Dermis microvascular lymphatic vessel endothelial cell (primary cell): ENCODE measurements around the gene SHC2. TPM values are rescaled to one million over a fixed set of nuclear protein-coding genes. Genes with fewer than 3 reads are reported as not detected.
"Not testable (repeated sequence)": the region's sequence is repeated elsewhere in the genome, so short reads cannot be mapped to it uniquely, and the experiment has no call there.

Experiments
- DNase-seq, 2 donors: peaks; one replicate each; pipeline versions ENCODE4 v3.0.0 to v3.0.0-alpha.2; 2010; ENCODE audit warnings: low read depth in 2 of 2
- total RNA-seq: library from RNA; depleted of rRNA; stranded (reverse); fragments of >200 nt; gene quantifications from 2 replicates; pipeline ENCODE4 v1.2.1, GENCODE V29; 2014

The SHC2 gene
- total RNA-seq, 1 donor from 2014 or later, result 7.6 TPM

DNA sequence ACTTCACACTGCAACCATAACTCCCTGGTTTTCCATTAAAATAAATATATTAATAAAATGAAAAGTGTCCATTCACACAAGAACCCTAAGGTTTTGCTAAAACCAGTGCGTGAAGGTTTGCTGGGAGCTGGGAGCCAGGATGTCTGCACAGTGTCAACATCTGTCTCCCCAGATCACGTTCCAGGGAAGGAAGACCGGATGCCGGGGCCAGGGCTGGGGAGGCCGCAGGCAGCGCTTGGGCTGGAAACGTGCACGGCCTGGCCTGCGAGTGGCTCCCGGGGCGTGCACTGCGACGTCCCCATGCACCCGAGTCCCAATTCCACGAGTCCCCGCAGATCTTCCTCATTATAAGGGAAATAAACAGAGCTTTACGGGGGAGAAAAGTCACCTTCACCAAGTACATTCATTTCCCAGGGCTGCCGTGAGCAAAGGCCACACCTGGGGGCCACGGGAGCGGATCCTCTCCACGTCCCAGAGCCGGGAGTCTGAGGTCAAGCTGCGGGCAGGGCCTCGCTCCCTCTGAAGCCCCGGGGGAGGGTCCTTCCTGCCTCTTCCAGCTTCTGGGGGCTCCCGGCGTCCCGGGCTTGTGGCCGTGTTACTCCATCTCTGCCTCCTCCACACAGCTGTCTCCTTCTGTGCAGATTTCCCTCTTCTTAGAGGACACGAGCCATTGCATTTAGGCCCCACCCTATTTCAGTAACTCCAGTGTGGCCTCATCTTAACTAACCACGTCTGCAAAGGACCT, 12.8 kb downstream of the SHC2 start:
- DNase-seq, result no peak

- DNase-seq, result peak in 1 of 2 donors; percentile 17
Measured at GRCh38 chr19:447064-447426, 13.8 kb downstream of the SHC2 start.

- no peak for DNase-seq
Measured at GRCh38 chr19:444677-445210, 16.1 kb downstream of the SHC2 start.

GRCh38 chr19:443005-443404, 17.8 kb downstream of the SHC2 start:
- DNase-seq, result no peak

DNA sequence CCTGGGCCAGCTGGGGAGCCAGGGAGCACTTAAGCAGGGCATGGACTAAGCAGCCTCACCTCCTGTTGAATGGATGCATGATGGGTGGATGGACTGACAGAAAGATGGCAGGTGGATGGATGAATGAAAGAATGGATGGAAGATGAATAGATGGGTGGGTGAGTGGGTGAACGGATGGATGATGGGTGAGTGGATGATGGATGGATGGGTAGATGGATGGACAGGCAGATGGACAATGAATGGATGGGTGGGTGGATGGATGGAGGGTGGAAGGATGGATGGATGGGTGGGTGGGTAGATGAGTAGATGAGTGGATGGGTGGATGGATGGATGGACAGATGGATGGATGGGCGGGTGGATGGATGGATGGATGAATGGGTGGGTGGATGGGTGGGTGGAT, 18.7 kb downstream of the SHC2 start:
- no peak for DNase-seq

- peak; percentile 57 to 67 for DNase-seq
Measured at GRCh38 chr19:441213-441836, 19.5 kb downstream of the SHC2 start.

DNA sequence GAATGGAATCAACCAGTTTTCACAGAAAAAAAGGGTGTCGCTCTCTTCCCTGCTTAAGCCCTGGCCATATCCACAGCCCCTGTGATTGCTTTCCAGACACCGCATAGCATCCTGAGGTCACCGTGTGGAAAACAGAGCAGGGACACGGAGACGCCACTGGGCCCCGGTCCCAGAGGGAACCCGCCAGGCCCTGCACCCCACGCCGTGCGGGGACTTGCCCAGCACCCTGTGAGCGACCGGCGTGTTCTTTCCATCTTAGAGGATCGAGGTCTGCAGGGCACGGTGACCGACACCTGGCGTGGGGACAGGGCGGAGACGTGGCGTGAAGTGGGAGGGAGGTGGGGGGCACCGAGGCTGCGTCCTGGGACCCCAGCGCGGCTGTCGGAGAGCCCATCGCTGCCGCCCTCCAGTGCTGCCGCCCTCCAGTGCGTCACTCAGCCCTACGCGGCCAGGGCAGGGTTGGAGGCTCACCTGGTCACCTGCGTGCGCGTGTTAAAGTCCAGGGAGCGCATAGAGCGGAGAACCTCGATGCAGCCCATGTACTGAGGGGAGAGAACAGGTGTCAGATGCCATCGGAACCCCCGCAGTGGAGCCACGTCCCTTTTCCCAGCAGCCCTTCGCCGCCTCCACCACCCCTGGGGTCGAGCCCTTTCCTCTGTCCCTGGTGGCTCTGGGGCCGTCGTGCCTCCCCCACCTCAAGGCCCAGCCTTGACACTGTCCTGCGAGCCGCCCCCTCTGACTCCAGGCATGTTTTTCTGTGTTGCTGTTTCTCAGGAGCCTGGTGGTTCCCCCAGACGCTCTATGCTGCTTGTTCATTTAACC, 20.2 kb downstream of the SHC2 start:
- DNase-seq, result no peak

DNA sequence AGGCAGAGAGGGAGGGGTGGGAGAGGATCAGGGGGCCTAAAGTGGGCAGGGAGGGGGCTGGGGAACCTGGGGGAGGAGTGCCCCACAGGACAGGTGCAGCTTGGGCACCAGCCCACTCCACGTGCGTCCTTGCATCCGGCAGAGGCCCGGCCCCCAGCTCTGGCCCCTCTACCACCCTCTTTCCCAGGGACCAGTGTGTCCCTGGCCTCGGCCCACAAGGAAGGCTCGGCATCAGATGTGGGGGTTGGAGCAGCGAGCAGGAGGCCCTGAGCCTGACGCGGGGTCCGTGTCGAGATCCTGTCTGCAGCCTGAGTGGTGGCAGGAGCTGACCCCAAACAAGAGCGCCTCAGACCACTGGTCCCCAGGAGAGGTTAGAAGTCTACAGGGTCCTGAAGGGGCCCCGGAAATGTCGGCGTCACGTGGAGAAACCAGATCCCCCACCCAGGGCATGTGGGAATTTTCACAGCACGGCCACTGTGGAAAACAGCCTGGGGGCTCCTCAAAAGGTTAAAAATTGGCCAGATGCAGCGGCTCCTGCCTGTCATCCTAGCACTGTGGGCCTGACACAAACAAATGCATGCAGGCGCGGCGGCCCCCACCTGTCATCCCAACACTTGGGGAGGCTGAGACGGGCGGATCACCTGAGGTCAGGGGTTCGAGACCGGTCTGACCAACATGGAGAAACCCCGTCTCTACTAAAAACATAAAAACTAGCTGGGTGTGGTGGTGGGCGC, 21.5 kb downstream of the SHC2 start:
- DNase-seq, result no peak

- DNase-seq, result no peak
Measured at GRCh38 chr19:438416-438958, 22.3 kb downstream of the SHC2 start.

DNA sequence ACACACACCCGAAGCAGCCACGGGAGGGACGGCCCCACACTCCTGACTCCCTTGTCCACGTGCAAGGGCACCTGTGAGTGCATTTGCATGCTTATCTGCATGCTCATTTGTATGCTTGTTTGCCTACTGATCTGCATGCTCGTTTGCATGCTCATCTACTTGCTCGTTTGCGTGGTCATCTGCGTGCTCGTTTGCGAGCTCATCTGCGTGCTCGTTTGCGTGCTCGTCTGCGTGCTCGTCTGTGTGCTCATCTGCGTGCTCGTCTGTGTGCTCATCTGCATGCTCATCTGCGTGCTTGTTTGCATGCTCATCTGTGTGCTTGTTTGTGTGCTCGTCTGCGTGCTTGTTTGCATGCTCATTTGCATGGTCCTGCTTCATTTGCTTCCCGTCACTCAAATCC, 23.8 kb downstream of the SHC2 start:
- DNase-seq, result no peak

GRCh38 chr19:436413-436950, 24.4 kb downstream of the SHC2 start:
- DNase-seq, result no peak

- no peak for DNase-seq
Measured at GRCh38 chr19:435707-436412, 25.0 kb downstream of the SHC2 start.

DNA sequence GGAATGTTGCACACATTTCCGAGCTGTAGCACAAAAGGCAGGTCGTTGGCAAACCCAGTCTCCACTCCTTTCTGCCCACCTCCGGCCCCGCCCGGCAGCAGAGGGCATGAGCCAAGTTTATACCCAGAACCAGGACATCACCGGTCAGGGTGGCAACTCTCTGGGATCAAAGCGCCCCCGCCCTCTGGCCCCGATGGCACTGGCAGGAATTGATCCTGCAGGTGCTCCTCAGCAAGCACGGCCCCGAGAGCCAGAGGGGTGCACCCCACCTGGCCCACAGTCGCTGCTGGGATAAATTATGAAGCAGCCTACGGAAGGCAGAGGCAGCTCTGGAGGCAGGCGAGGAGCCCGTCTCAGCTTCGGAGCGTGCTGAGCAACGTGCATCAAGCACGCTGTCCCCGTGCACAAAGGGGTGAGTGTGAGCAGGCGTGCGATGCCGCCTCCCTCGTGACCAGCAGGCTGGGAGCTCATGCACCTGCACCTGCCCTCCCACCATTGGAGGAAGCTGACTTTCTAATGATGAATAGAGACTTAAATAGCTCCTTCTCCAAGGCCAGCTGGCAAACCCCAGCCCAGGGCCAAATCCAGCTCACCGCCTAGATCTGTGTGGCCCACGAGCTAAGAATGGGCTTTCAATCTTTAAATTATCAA, 25.7 kb downstream of the SHC2 start:
- DNase-seq, result no peak

DNA sequence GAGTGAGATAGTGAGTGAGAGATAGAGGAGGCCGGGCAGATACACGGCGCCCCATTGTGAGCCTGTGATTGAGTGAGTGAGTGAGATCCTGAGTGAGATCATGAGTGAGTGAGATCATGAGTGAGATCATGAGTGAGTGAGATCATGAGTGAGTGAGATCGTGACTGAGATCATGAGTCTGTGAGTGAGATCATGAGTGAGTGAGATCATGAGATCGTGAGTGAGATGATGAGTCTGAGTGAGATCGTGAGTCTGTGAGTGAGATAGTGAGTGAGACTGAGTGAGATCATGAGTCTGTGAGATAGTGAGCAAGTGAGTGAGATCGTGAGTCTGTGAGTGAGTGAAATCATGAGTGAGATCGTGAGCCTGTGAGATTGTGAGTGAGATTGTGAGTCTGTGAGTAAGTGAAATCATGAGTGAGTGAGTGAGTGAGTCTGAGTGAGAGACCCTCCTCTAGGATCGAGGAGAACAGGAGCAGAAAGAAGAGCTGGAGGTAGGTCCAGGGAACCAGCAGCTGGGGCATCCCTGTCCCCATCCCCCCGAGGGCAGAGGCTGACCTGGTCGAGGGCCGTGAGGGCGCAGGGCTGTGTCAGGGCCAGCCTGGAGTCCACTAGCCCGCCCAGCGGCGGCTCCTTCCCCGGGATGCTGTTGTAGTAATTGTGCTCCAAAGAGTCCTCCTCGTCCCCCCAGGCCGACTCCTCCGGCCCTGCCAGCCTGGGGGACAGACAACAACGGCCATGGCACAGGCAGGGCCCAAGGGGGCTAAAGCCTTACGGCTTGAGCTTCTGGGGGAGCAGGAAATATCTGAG, 26.5 kb downstream of the SHC2 start:
- DNase-seq, result no peak

- DNase-seq, result no peak
Measured at GRCh38 chr19:430701-431100, 30.1 kb downstream of the SHC2 start.

DNA sequence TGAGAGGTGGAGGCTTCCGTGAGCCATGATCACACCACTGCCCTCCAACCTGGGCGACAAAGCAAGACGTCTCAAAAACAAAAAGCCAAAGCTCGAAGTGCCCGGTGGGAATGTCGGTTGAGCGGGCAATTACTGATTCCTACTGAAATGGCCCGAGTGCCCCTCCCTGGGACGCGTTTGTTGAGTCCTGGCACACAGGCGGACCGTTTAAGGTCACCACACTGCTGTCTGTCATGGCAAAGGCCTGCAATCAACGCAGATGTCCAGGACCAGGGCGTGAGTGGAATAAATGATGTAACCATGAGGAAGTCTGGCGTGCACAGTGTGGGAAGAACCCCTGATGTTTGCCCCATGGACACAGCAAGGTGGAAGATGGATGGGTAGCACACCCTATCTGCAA, 32.7 kb downstream of the SHC2 start:
- peak in 1 of 2 donors; percentile 68 for DNase-seq

GRCh38 chr19:427675-428074, 33.2 kb downstream of the SHC2 start:
- DNase-seq, result not testable (repeated sequence)

- no peak for DNase-seq
Measured at GRCh38 chr19:426725-427445, 33.9 kb downstream of the SHC2 start.
